Raji (cell line): ENCODE data around the gene NCK2.

ENCODE experiments used
- POLR2A ChIP-seq: IDR thresholded peaks from 2 replicates; pipeline ENCODE4 v1.6.1; 2011; ENCODE audit warnings: low read depth, low read length, control low read depth; ENCODE audit not compliant: insufficient read depth

The NCK2 gene

GRCh38 chr2:105845976-105846375 lies 101.3 kb downstream of the NCK2 start:
- no peak for TF ChIP-seq POLR2A

DNA sequence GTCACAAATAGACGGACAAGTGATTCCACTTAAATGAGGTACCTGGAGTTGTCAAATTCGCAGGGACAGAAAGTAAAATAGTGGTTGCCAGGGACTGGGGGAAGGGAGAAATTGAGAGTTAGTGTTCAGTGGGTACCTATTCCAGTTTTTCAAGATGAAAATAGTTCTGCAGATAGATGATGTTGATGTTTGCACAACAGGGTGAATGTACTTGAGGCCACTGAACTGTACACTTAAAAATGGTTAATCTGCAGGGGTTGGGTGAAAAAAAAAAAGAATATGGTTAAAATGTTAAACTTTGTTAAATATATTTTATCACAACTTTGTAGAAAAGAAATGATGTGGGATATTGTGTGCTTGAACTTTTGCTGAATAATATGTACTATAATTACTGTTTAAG lies 102.3 kb downstream of the NCK2 start:
- no peak for TF ChIP-seq POLR2A

DNA sequence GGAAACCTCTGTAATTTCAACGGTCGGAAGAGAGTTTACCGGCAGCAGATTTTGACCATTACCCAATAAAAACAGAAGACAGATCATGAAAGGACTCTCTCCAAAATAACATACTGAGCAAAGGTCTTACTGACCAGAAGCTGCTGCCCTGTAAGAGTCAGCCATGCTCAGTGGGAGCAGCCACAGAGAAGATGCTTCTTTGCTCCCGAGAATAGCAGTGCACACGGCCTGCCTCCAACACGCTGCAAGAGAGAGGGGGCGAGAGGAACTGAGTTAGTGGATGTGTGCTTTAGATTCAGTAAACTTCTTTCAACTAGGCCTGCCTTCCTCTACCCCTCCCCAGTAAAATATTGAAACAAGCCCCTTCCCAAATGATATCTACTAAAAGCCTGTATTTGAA lies 103.7 kb downstream of the NCK2 start:
- TF ChIP-seq POLR2A = no peak

DNA sequence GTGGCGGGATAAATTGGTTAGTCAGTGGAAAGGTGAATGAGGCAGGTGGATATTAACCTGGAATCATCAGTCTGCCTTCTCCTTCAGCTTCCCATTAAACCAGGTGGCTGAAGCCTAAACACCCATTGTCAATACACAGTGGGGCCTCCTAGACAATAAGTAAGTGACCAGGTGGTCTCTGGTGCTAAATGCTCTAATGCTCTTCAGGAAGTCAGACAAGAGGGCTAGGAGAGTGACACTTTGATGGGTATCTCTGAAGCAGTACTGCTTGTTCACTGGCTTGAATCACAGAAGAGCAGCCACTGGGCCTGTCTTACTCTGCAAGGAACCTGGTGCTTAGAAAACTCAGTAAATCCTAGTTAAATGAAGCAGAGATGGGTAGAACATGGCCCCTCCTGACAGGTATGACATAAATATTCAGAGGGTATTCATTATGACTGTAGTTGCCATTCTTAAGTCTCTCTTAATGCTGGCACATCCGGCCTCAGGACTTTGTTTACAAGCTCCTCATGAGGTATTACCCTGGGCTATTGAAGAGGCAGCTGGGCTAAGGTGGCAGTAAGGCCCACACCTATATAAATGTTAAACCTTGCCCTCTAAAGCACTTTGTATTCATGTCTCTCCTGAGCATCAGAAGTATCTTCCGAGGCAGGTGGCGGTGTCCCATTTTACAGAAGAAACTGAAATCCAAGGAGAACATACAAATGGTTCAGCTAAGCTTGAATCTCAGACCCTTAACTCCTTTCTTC lies 104.9 kb downstream of the NCK2 start:
- TF ChIP-seq POLR2A = no peak

DNA sequence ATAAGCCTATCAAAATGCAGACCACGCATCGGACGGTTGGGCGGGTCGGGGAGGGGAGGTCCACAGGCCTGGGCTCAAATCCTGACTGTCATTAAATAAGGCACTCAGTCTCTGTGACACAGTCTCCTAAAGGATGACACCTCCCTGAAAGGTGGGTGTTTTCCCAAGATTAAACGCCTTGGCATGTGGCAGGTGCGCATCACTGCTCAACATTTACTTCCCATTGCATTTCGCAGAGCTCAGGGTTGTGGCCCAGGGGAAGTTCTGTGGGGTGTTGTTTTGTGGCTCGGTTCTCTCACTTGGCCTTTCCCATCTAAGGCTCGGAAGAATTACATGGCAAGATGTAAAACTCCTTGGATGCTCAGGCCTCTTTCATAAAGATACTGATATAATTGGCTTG lies 107.4 kb downstream of the NCK2 start:
- TF ChIP-seq POLR2A = no peak

DNA sequence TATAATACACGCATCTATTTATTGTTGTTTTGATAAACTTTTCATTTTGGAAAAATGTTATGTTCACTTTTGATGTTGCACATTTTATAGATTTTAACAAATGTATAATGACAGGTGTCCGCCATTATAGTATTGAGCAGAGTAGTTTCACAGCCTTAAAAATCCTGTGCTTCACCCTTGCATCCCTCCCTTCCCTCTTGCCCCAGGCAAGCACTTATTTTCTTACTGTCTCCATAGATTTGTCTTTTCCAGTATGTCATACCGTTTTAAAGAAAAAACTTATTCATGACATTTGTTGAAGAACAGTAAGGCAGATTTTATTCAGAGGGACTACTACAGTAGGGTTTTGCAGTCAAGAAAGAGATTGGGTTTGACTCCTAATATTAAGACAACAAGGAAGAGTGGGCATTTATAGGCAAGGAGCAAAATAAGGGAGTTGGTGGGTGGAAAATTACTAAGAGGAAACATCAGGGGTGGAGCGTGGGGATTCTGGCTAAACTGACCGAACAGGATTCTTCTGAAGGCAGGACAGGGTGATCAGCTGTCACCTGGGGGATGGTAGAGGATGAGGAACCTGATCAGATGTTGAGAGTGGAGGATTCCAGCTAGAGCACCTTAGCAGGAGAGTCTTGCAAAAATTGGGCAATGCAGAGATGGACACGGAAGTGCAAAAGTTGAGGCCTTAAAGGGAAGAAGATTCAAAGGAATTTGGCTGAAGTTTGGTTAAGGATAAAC lies 108.8 kb downstream of the NCK2 start:
- TF ChIP-seq POLR2A = no peak

DNA sequence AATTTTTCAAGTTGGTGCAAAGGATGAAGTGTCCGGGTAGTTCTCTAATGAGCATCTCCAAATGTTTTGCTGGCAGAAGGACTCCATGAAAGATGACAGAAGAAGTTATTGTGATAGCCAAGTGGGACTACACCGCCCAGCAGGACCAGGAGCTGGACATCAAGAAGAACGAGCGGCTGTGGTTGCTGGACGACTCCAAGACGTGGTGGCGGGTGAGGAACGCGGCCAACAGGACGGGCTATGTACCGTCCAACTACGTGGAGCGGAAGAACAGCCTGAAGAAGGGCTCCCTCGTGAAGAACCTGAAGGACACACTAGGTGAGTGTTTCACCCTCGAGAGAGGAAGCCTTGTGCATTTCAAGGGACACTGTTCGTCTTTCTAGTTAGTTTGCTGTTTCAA lies 110.3 kb downstream of the NCK2 start:
- no peak for TF ChIP-seq POLR2A

- no peak for TF ChIP-seq POLR2A
These were observed 111.9 kb downstream of the NCK2 start for GRCh38 chr2:105856581-105856980.

GRCh38 chr2:105857076-105857740 lies 112.5 kb downstream of the NCK2 start:
- no peak for TF ChIP-seq POLR2A

GRCh38 chr2:105858868-105859693 lies 114.4 kb downstream of the NCK2 start:
- TF ChIP-seq POLR2A = no peak

DNA sequence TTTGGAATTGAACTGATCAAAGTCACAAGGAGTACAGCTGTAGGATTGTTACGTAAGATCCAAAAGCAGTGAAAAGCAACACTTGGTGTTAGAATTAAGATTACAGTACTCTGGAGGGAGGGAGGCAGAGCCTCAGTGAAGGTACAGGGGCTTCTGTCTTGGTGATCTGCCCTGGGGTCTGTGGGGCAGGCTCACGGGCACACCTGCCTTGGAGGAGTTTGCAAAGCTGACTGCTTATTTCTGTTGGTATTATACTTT lies 114.9 kb downstream of the NCK2 start:
- no peak for TF ChIP-seq POLR2A

GRCh38 chr2:105860567-105860966 lies 115.9 kb downstream of the NCK2 start:
- TF ChIP-seq POLR2A = no peak

GRCh38 chr2:105861200-105861599 lies 116.5 kb downstream of the NCK2 start:
- no peak for TF ChIP-seq POLR2A

DNA sequence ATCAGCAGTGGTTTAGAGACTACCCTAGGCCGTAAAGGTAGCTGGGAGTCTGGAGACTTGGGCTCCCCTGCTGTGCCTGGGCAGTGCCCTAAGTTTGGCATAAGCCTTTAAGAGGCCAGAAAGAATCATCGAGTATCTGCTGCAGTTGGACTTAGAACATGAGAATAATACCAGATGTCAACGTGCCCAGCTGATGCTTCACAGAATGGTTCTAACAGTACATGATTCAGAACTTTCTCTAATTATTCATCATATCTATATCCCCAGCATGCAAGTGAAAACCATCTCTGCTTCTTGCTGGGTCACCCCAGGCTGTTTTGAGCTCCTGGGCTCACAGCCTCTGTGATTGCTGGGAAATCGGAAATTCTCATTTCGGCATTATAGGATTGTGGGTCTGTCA lies 118.1 kb downstream of the NCK2 start:
- no peak for TF ChIP-seq POLR2A

DNA sequence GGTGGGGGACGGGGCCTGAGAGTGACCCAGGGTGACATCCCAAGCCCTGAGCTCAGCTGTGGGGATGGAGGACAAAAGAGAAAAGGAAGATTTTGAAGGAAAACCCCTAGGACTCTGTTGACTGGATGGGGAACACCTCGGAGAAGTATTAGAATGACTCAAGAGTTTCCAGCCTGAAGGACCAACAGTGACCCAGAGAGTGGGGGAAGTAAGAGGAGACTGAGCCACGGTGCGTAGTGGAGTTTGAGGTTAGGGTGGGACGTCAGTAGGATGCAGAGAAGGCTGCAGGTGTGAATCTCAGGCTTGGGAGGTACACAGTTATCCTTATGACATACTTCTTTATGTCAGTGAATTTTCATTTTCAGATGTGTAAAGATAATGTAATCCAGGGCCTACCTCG lies 119.5 kb downstream of the NCK2 start:
- TF ChIP-seq POLR2A = no peak

GRCh38 chr2:105865222-105865913 lies 120.7 kb downstream of the NCK2 start:
- no peak for TF ChIP-seq POLR2A
